ENCODE measurements around the gene SAXO1.

- no peak for TF ChIP-seq GABPA (IDR thresholded peaks at IDR 0.05; ENCODE audit: low read depth)
- TF ChIP-seq, protein P1, sequence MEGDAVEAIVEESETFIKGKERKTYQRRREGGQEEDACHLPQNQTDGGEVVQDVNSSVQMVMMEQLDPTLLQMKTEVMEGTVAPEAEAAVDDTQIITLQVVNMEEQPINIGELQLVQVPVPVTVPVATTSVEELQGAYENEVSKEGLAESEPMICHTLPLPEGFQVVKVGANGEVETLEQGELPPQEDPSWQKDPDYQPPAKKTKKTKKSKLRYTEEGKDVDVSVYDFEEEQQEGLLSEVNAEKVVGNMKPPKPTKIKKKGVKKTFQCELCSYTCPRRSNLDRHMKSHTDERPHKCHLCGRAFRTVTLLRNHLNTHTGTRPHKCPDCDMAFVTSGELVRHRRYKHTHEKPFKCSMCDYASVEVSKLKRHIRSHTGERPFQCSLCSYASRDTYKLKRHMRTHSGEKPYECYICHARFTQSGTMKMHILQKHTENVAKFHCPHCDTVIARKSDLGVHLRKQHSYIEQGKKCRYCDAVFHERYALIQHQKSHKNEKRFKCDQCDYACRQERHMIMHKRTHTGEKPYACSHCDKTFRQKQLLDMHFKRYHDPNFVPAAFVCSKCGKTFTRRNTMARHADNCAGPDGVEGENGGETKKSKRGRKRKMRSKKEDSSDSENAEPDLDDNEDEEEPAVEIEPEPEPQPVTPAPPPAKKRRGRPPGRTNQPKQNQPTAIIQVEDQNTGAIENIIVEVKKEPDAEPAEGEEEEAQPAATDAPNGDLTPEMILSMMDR (IDR thresholded peaks at IDR 0.05; ENCODE audit: insufficient read depth, low read length) = no peak
- no peak for TF ChIP-seq POLR2AphosphoS5 (IDR thresholded peaks at IDR 0.05; ENCODE audit: low read depth)
- TF ChIP-seq, protein P2, sequence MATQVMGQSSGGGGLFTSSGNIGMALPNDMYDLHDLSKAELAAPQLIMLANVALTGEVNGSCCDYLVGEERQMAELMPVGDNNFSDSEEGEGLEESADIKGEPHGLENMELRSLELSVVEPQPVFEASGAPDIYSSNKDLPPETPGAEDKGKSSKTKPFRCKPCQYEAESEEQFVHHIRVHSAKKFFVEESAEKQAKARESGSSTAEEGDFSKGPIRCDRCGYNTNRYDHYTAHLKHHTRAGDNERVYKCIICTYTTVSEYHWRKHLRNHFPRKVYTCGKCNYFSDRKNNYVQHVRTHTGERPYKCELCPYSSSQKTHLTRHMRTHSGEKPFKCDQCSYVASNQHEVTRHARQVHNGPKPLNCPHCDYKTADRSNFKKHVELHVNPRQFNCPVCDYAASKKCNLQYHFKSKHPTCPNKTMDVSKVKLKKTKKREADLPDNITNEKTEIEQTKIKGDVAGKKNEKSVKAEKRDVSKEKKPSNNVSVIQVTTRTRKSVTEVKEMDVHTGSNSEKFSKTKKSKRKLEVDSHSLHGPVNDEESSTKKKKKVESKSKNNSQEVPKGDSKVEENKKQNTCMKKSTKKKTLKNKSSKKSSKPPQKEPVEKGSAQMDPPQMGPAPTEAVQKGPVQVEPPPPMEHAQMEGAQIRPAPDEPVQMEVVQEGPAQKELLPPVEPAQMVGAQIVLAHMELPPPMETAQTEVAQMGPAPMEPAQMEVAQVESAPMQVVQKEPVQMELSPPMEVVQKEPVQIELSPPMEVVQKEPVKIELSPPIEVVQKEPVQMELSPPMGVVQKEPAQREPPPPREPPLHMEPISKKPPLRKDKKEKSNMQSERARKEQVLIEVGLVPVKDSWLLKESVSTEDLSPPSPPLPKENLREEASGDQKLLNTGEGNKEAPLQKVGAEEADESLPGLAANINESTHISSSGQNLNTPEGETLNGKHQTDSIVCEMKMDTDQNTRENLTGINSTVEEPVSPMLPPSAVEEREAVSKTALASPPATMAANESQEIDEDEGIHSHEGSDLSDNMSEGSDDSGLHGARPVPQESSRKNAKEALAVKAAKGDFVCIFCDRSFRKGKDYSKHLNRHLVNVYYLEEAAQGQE (IDR thresholded peaks at IDR 0.05; ENCODE audit: insufficient replicate concordance, low read depth) = no peak
Measured at GRCh38 chr9:19036611-19037010, 3.6 kb upstream of the SAXO1 start.

Data from HL-60 (cell line).